GM12878 (cell line): Measurements from ENCODE around the gene TULP4.

Experiments used
- CTCF ChIP-seq, 3 experiments: IDR thresholded peaks in 2 of 3; conservative IDR thresholded peaks in 1 of 3; 2 replicates each; pipeline ENCODE4 v1.5.1; 2011; ENCODE audit warnings: low read depth in 3 of 3, low read length in 3 of 3, mild to moderate bottlenecking in 3 of 3, control low read depth in 2 of 3, moderate library complexity in 2 of 3, inconsistent platforms in 1 of 3, mixed read lengths in 1 of 3; ENCODE audit not compliant: control insufficient read depth in 2 of 3, insufficient read depth in 1 of 3; ENCODE audit errors: extremely low read depth in 1 of 3
- EP300 ChIP-seq, 2 experiments: fragments of 150-350 bp in 1 of 2; IDR thresholded peaks; 2 replicates each; pipeline ENCODE4 v1.6.1; 2011 to 2012; ENCODE audit warnings: low read depth in 2 of 2, low read length in 2 of 2, borderline replicate concordance in 1 of 2, improper control_type of control experiment in 1 of 2, inconsistent platforms in 1 of 2; ENCODE audit not compliant: control insufficient read depth in 1 of 2
- ESRRA ChIP-seq: IDR thresholded peaks from 2 replicates; pipeline ENCODE4 v1.6.1; 2012; ENCODE audit warnings: mild to moderate bottlenecking, low read length, improper control_type of control experiment
- EZH2 ChIP-seq: IDR thresholded peaks from 2 replicates; pipeline ENCODE4 v1.6.1; 2012; ENCODE audit warnings: low read depth, mild to moderate bottlenecking, control low read depth, inconsistent platforms, low read length, borderline replicate concordance; ENCODE audit not compliant: control insufficient read depth
- FOXK2 ChIP-seq: fragments of 450-650 bp; IDR thresholded peaks from 2 replicates; pipeline ENCODE4 v1.6.1; 2017; ENCODE audit warnings: mild to moderate bottlenecking, moderate library complexity
- MXI1 ChIP-seq: fragments of 150-350 bp; IDR thresholded peaks from 2 replicates; pipeline ENCODE4 v1.6.1; 2011; ENCODE audit warnings: low read depth, mild to moderate bottlenecking, inconsistent platforms, low read length, improper control_type of control experiment
- PBX3 ChIP-seq: IDR thresholded peaks from 2 replicates; pipeline ENCODE4 v1.6.1; 2011; ENCODE audit warnings: mild to moderate bottlenecking, low read depth, low read length, moderate library complexity; ENCODE audit not compliant: insufficient replicate concordance
- RCOR1 ChIP-seq: conservative IDR thresholded peaks from 2 replicates; pipeline ENCODE4 v1.6.1; 2012; ENCODE audit warnings: low read depth, low read length, improper control_type of control experiment
- SIX5 ChIP-seq: IDR thresholded peaks from 2 replicates; pipeline ENCODE4 v1.6.1; 2011; ENCODE audit warnings: mild to moderate bottlenecking, low read depth, low read length, moderate library complexity; ENCODE audit not compliant: severe bottlenecking
- TAF1 ChIP-seq: IDR thresholded peaks from 2 replicates; pipeline ENCODE4 v1.6.1; 2011; ENCODE audit warnings: mild to moderate bottlenecking, low read depth, low read length, borderline replicate concordance
- ZNF24 ChIP-seq: fragments of 450-650 bp; IDR thresholded peaks from 2 replicates; pipeline ENCODE4 v1.6.1; 2017; ENCODE audit warnings: antibody characterized with exemption, mild to moderate bottlenecking

DNA sequence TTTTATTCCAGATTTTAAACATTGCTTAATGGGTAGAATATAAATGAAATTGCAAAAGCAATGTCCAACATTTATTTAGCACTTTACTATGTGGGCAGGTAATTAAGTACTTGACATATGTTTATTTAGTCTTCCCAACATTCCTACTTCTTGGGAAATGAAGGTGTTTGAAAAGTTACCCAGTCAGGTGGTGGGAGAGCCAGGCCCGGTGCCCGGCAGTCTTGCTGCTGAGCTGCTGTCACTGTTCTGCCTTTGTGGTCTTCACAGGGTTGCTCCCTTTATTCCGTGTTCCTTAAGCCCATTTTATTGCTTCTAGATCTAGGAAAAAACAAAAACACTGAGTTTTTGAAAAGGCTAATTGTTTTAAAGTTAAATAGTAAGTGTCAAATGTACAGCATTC lies 42.6 kb upstream of the TULP4 start:
- no peak for TF ChIP-seq FOXK2
- no peak for TF ChIP-seq EP300 (IDR thresholded peaks at IDR 0.05; ENCODE audit: borderline replicate concordance in 1 of 2, control insufficient read depth in 1 of 2, low read depth in 2 of 2, low read length in 2 of 2)
- TF ChIP-seq CTCF (IDR thresholded peaks at IDR 0.05 in 2 of 3, conservative IDR thresholded peaks at IDR 0.05 in 1 of 3; ENCODE audit: control insufficient read depth in 2 of 3, extremely low read depth in 1 of 3, insufficient read depth in 1 of 3, low read depth in 3 of 3, low read length in 3 of 3): no peak
- TF ChIP-seq ESRRA: no peak
- no peak for TF ChIP-seq ZNF24
- no peak for TF ChIP-seq MXI1
- TF ChIP-seq EZH2: no peak
- TF ChIP-seq RCOR1: no peak
- TF ChIP-seq SIX5: no peak
- TF ChIP-seq TAF1: no peak
- TF ChIP-seq PBX3: no peak
